COLO829 (cell line): ENCODE data around the gene AFF1.
"Not testable (repeated sequence)": the region's sequence is repeated elsewhere in the genome, so short reads cannot be mapped to it uniquely, and the experiment has no call there.

Source experiments
- DNase-seq: peaks from one replicate; pipeline ENCODE4 v3.0.0; 2012; ENCODE audit warnings: low spot score

The AFF1 gene

GRCh38 chr4:87012265-87012953 lies 77.6 kb downstream of the AFF1 start:
- DNase-seq = no peak

- not testable (repeated sequence) for DNase-seq
Observed at GRCh38 chr4:87012954-87013308, 78.1 kb downstream of the AFF1 start.

- no peak for DNase-seq
Observed at GRCh38 chr4:87014284-87014782, 79.5 kb downstream of the AFF1 start.

GRCh38 chr4:87015416-87015815 lies 80.6 kb downstream of the AFF1 start:
- DNase-seq = no peak

GRCh38 chr4:87017580-87018342 lies 83.0 kb downstream of the AFF1 start:
- no peak for DNase-seq

- no peak for DNase-seq
Observed at GRCh38 chr4:87018753-87019152, 83.9 kb downstream of the AFF1 start.

GRCh38 chr4:87019246-87019791 lies 84.5 kb downstream of the AFF1 start:
- no peak for DNase-seq

- no peak for DNase-seq
Observed at GRCh38 chr4:87019898-87020297, 85.1 kb downstream of the AFF1 start.

GRCh38 chr4:87024201-87024600 lies 89.4 kb downstream of the AFF1 start:
- no peak for DNase-seq

GRCh38 chr4:87025023-87025613 lies 90.3 kb downstream of the AFF1 start:
- DNase-seq = no peak

- no peak for DNase-seq
Observed at GRCh38 chr4:87025614-87026041, 90.8 kb downstream of the AFF1 start.

- DNase-seq = no peak
Observed at GRCh38 chr4:87026800-87027495, 92.1 kb downstream of the AFF1 start.

- no peak for DNase-seq
Observed at GRCh38 chr4:87029356-87029755, 94.5 kb downstream of the AFF1 start.

- DNase-seq = no peak
Observed at GRCh38 chr4:87030124-87030523, 95.3 kb downstream of the AFF1 start.

- DNase-seq = no peak
Observed at GRCh38 chr4:87030755-87031441, 96.1 kb downstream of the AFF1 start.

GRCh38 chr4:87031920-87032319 lies 97.1 kb downstream of the AFF1 start:
- peak; percentile 93 for DNase-seq

GRCh38 chr4:87032884-87033533 lies 98.2 kb downstream of the AFF1 start:
- peak; percentile 76 for DNase-seq

- no peak for DNase-seq
Observed at GRCh38 chr4:87033902-87034301, 99.1 kb downstream of the AFF1 start.

GRCh38 chr4:87034527-87034926 lies 99.7 kb downstream of the AFF1 start:
- no peak for DNase-seq

- no peak for DNase-seq
Observed at GRCh38 chr4:87035881-87036509, 101.2 kb downstream of the AFF1 start.

GRCh38 chr4:87036713-87037112 lies 101.9 kb downstream of the AFF1 start:
- no peak for DNase-seq
